Measurements from ENCODE around the gene DGCR6.
"Not testable (repeated sequence)": the region's sequence is repeated elsewhere in the genome, so short reads cannot be mapped to it uniquely, and the experiment has no call there.

The DGCR6 gene

GRCh38 chr22:18931905-18932652, 26.0 kb downstream of the DGCR6 start:
- DNase-seq (ENCODE audit: low spot score) = no peak

- DNase-seq (ENCODE audit: low spot score) = no peak
Observed at GRCh38 chr22:18933914-18934313, 27.8 kb downstream of the DGCR6 start.

GRCh38 chr22:18934688-18935087, 28.6 kb downstream of the DGCR6 start:
- not testable (repeated sequence) for DNase-seq (ENCODE audit: low spot score)

- DNase-seq (ENCODE audit: low spot score) = no peak
Observed at GRCh38 chr22:18935889-18936529, 29.9 kb downstream of the DGCR6 start, which contains the start of gene PRODH. Gene PRODH, minus strand, starts transcription at chr22:18936293. Its CDS starts 6 bp downstream, at chr22:18936287.

- not testable (repeated sequence) for DNase-seq (ENCODE audit: low spot score)
Observed at GRCh38 chr22:18938691-18939090, 32.6 kb downstream of the DGCR6 start.

- not testable (repeated sequence) for DNase-seq (ENCODE audit: low spot score)
Observed at GRCh38 chr22:18947105-18947504, 41.0 kb downstream of the DGCR6 start.

GRCh38 chr22:18947905-18948304, 41.8 kb downstream of the DGCR6 start:
- DNase-seq (ENCODE audit: low spot score) = no peak

GRCh38 chr22:18950141-18950540, 44.0 kb downstream of the DGCR6 start:
- no peak for DNase-seq (ENCODE audit: low spot score)

- DNase-seq (ENCODE audit: low spot score) = no peak
Observed at GRCh38 chr22:18952022-18952421, 45.9 kb downstream of the DGCR6 start.

GRCh38 chr22:18953128-18953527, 47.0 kb downstream of the DGCR6 start:
- DNase-seq (ENCODE audit: low spot score) = not testable (repeated sequence)

GRCh38 chr22:18954303-18954989, 48.3 kb downstream of the DGCR6 start:
- DNase-seq (ENCODE audit: low spot score) = peak; percentile 16

- DNase-seq (ENCODE audit: low spot score) = no peak
Observed at GRCh38 chr22:18954990-18955571, 49.0 kb downstream of the DGCR6 start.

- no peak for DNase-seq (ENCODE audit: low spot score)
Observed at GRCh38 chr22:18955696-18956095, 49.6 kb downstream of the DGCR6 start.

- DNase-seq (ENCODE audit: low spot score) = not testable (repeated sequence)
Observed at GRCh38 chr22:18956121-18956895, 50.2 kb downstream of the DGCR6 start.

- DNase-seq (ENCODE audit: low spot score) = not testable (repeated sequence)
Observed at GRCh38 chr22:18956956-18957355, 50.8 kb downstream of the DGCR6 start.

- not testable (repeated sequence) for DNase-seq (ENCODE audit: low spot score)
Observed at GRCh38 chr22:18957621-18958320, 51.7 kb downstream of the DGCR6 start.

- not testable (repeated sequence) for DNase-seq (ENCODE audit: low spot score)
Observed at GRCh38 chr22:18958321-18958705, 52.2 kb downstream of the DGCR6 start.

GRCh38 chr22:18958738-18959137, 52.6 kb downstream of the DGCR6 start:
- peak; percentile 36 for DNase-seq (ENCODE audit: low spot score)

- not testable (repeated sequence) for DNase-seq (ENCODE audit: low spot score)
Observed at GRCh38 chr22:18959266-18959665, 53.1 kb downstream of the DGCR6 start.

- DNase-seq (ENCODE audit: low spot score) = not testable (repeated sequence)
Observed at GRCh38 chr22:18959741-18960140, 53.6 kb downstream of the DGCR6 start.

All from RKO (cell line).